GM23338 (cell line): ENCODE results near the gene NENF.

Source experiments
- CREB1 ChIP-seq: fragments of 250-450 bp; sonication (Bioruptor Pico); IDR thresholded peaks from 2 replicates; pipeline ENCODE4 v1.5.0; 2020; ENCODE audit warnings: low read depth, mild to moderate bottlenecking, moderate library complexity
- EZH2 ChIP-seq: fragments of 200-600 bp; sonication (generic); IDR thresholded peaks from one replicate; pipeline ENCODE4 v1.8.0; 2017; ENCODE audit warnings: antibody characterized with exemption, mild to moderate bottlenecking, low read depth; ENCODE audit not compliant: unreplicated experiment
- EZH2phosphoT487 ChIP-seq: fragments of 200-600 bp; sonication (generic); IDR thresholded peaks from one replicate; pipeline ENCODE4 v1.8.1; 2018; ENCODE audit warnings: antibody characterized with exemption; ENCODE audit not compliant: unreplicated experiment
- NANOG ChIP-seq: IDR thresholded peaks from 2 replicates; pipeline ENCODE4 v1.6.1; 2016; ENCODE audit warnings: antibody characterized with exemption, borderline replicate concordance
- POLR2AphosphoS5 ChIP-seq: IDR thresholded peaks from 2 replicates; pipeline ENCODE4 v1.6.1; 2016; ENCODE audit warnings: antibody characterized with exemption, low read depth
- REST ChIP-seq: IDR thresholded peaks from one replicate; pipeline ENCODE4 v1.6.1; 2018; ENCODE audit warnings: antibody characterized with exemption; ENCODE audit not compliant: unreplicated experiment
- ZNF114 ChIP-seq: fragments of 250-450 bp; sonication (Bioruptor Pico); IDR thresholded peaks from 2 replicates; pipeline ENCODE4 v1.5.0; 2020; ENCODE audit warnings: mild to moderate bottlenecking, moderate library complexity
- ZNF331 ChIP-seq: fragments of 250-450 bp; sonication (Bioruptor Pico); IDR thresholded peaks from 2 replicates; pipeline ENCODE4 v1.5.0; 2020; ENCODE audit warnings: low read depth, mild to moderate bottlenecking, moderate library complexity
- TF ChIP-seq, protein P1 (sequence below), 2 experiments: fragments of 200-600 bp in 1 of 2; sonication (generic) in 1 of 2; conservative IDR thresholded peaks; 2 replicates each; pipeline versions ENCODE4 v1.5.1 to v1.6.1; 2016 to 2017; ENCODE audit warnings: antibody characterized with exemption in 2 of 2, low read depth in 2 of 2, mild to moderate bottlenecking in 2 of 2, moderate library complexity in 1 of 2

GRCh38 chr1:212413902-212414327 is 18.8 kb upstream of the NENF start:
- TF ChIP-seq, protein P1, sequence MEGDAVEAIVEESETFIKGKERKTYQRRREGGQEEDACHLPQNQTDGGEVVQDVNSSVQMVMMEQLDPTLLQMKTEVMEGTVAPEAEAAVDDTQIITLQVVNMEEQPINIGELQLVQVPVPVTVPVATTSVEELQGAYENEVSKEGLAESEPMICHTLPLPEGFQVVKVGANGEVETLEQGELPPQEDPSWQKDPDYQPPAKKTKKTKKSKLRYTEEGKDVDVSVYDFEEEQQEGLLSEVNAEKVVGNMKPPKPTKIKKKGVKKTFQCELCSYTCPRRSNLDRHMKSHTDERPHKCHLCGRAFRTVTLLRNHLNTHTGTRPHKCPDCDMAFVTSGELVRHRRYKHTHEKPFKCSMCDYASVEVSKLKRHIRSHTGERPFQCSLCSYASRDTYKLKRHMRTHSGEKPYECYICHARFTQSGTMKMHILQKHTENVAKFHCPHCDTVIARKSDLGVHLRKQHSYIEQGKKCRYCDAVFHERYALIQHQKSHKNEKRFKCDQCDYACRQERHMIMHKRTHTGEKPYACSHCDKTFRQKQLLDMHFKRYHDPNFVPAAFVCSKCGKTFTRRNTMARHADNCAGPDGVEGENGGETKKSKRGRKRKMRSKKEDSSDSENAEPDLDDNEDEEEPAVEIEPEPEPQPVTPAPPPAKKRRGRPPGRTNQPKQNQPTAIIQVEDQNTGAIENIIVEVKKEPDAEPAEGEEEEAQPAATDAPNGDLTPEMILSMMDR (conservative IDR thresholded peaks at IDR 0.05; ENCODE audit: low read depth in 2 of 2), result no peak
- TF ChIP-seq EZH2, result no peak
- TF ChIP-seq ZNF114 (CRISPR knock-in tag), result no peak
- no peak for TF ChIP-seq POLR2AphosphoS5
- TF ChIP-seq CREB1 (CRISPR knock-in tag), result no peak
- TF ChIP-seq EZH2phosphoT487, result no peak
- no peak for TF ChIP-seq ZNF331 (CRISPR knock-in tag)
- no peak for TF ChIP-seq NANOG
- TF ChIP-seq REST, result no peak
